Pancreas (tissue), 10 donors: ENCODE measurements around the gene PITPNC1. TPM values are rescaled to one million over a fixed set of nuclear protein-coding genes. Genes with fewer than 3 reads are reported as not detected.
A peak's percentile ranks its signal among the peaks of the same experiment; 100 is the strongest.

Experiments
- ATAC-seq, 4 donors: fragments of 200-7000 bp; cut with Tn5 transposase; one replicate each; pipeline versions ENCODE4 v1.8.0 to v1.9.1; 2020; ENCODE audit warnings: mild to moderate bottlenecking in 4 of 4, moderate library complexity in 4 of 4
- DNase-seq, 6 donors: peaks; one replicate each; pipeline ENCODE4 v3.0.0-alpha.2; 2020
- FAIRE-seq: peaks from 2 replicates; lab custom pipeline; 2012; peaks lifted over from hg19 to GRCh38; lab: Jason Lieb, UNC
- H3K27ac ChIP-seq, 4 donors: fragments of 200-600 bp; sonication (generic); 1 replicate in 3 of 4; 2 replicates in 1 of 4; pipeline versions ENCODE4 v1.5.0 to v1.8.0; 2020
- H3K27me3 ChIP-seq, 4 donors: fragments of 200-600 bp; one replicate each; pipeline ENCODE4 v1.8.0; 2021
- H3K36me3 ChIP-seq, 3 donors: fragments of 200-600 bp; sonication (generic) in 1 of 3; one replicate each; pipeline versions ENCODE4 v1.5.0 to v1.8.0; 2020 to 2021
- H3K4me1 ChIP-seq, 3 donors: fragments of 200-600 bp; one replicate each; pipeline ENCODE4 v1.8.0; 2021
- H3K4me3 ChIP-seq, 4 donors: fragments of 200-600 bp; sonication (generic) in 2 of 4; one replicate each; pipeline versions ENCODE4 v1.5.0 to v1.8.0; 2020 to 2021
- H3K9me3 ChIP-seq, 4 donors: fragments of 200-600 bp; one replicate each; pipeline ENCODE4 v1.8.0; 2021
- CTCF ChIP-seq, 4 donors: fragments of 200-600 bp; sonication (generic) in 3 of 4; IDR thresholded peaks; one replicate each; pipeline versions ENCODE4 v1.5.0 to v1.8.0; 2021; ENCODE audit warnings: antibody characterized with exemption in 4 of 4
- WGBS, 2 donors: extraction: QIAGEN DNeasy Blood & Tissue Kit; methylation state at CpG; one replicate each; pipeline ENCODE4 v1.1.7; 2013; 5-methylcytosine and 5-hydroxymethylcytosine counted together
- intact Hi-C, 3 donors: fragments of 100-400 bp; cut with DNase I; formaldehyde crosslinking; loops; one replicate each; pipeline versions ENCODE4 v1.11.1 to v1.14.2; 2022
- polyA plus RNA-seq, 2 donors: library from polyadenylated mRNA; stranded (reverse); fragments of 200-250 nt; gene quantifications; one replicate each; pipeline ENCODE4 v1.2.3, GENCODE V29; 2013
- total RNA-seq, 6 donors: library from RNA; stranded (reverse); fragmentation: NEBNext Ultra II Directional in 4 of 6; extraction: Animal tissue kit (Norgen Biotek cat#: 25700) in 4 of 6; gene quantifications; one replicate each; pipeline versions ENCODE4 v1.2.1 to v1.2.4, GENCODE V29; 2021 to 2023
- donor health status: healthy with polysubstance abuse.
- donor health status: DM: no; HTN: no; CAD: no; lungs with moderate emphysema.
- donor health status: DM: no; HTN: no; CAD: no.
- donor health status: control.
- donor health status: control.
- donor health status: Bipolar disorder and iron deficiency.
- donor health status: DM: yes; HTN: yes; CAD: no.
- donor health status: DM: no; HTN: no; CAD: no.
- donor health status: DM: no; HTN: no; CAD: no.
- donor health status: DM: yes; HTN: yes; CAD: no.

The PITPNC1 gene
- total and polyA plus RNA-seq, 8 donors: 9.5 to 28.8 (median 24.4) TPM

- TF ChIP-seq CTCF (IDR thresholded peaks at IDR 0.05): no peak
- Histone ChIP-seq H3K4me1 (peaks cover 0 to 15% (median 5%) of the 10 kb centered on the region in 3 donors), H3K27me3 (no peaks in the 10 kb centered on the region), H3K9me3 (no peaks in the 10 kb centered on the region), H3K4me3 (no peak overlapping the region), H3K27ac (no peak overlapping the region), H3K36me3 (no peaks in the 10 kb centered on the region)
- ATAC-seq (no peak), FAIRE-seq (no peak), DNase-seq (no peak)
- intact Hi-C loops: no loop called here
- WGBS, 2 donors: 93% methylated on average over 21 of the region's 21 CpGs
These were observed 56.3 kb downstream of the PITPNC1 start for GRCh38 chr17:67433248-67433924.

GRCh38 chr17:67434061-67434525, 57.0 kb downstream of the PITPNC1 start:
- 87 to 88% methylated on average over 6 of the region's 6 CpGs for WGBS, 2 donors
- Histone ChIP-seq H3K27ac (no peak overlapping the region), H3K9me3 (no peaks in the 10 kb centered on the region), H3K36me3 (no peaks in the 10 kb centered on the region), H3K27me3 (no peaks in the 10 kb centered on the region), H3K4me3 (no peak overlapping the region), H3K4me1 (peaks cover 0 to 23% (median 8%) of the 10 kb centered on the region in 3 donors)
- ATAC-seq: peak in 3 of 4 donors; percentile 3 to 44 (median 44)
- intact Hi-C loops: no loop called here
- no peak for DNase-seq
- no peak for FAIRE-seq
- no peak for TF ChIP-seq CTCF (IDR thresholded peaks at IDR 0.05)

- 73 to 80% methylated on average over 5 of the region's 5 CpGs for WGBS, 2 donors
- FAIRE-seq (no peak), ATAC-seq (peak in 1 of 4 donors; percentile 11), DNase-seq (no peak)
- no peak overlapping the region for H3K27ac ChIP-seq
- no peaks in the 10 kb centered on the region for H3K36me3 ChIP-seq
- no peaks in the 10 kb centered on the region for H3K9me3 ChIP-seq
- H3K27me3 ChIP-seq: no peaks in the 10 kb centered on the region
- H3K4me3 ChIP-seq: no peak overlapping the region
- TF ChIP-seq CTCF (IDR thresholded peaks at IDR 0.05): no peak
- peaks cover 0 to 28% (median 19%) of the 10 kb centered on the region in 3 donors for H3K4me1 ChIP-seq
- intact Hi-C loops: no loop called here
These were observed 58.0 kb downstream of the PITPNC1 start for GRCh38 chr17:67435122-67435521.

- Histone ChIP-seq H3K27ac (no peak overlapping the region), H3K27me3 (no peaks in the 10 kb centered on the region), H3K4me3 (no peak overlapping the region), H3K4me1 (peaks cover 0 to 28% (median 19%) of the 10 kb centered on the region in 3 donors), H3K9me3 (no peaks in the 10 kb centered on the region), H3K36me3 (no peaks in the 10 kb centered on the region)
- ATAC-seq (no peak), FAIRE-seq (no peak), DNase-seq (no peak)
- TF ChIP-seq CTCF (IDR thresholded peaks at IDR 0.05): no peak
- intact Hi-C loops: no loop called here
- WGBS, 2 donors: 96 to 97% methylated on average over 5 of the region's 5 CpGs
These were observed 58.7 kb downstream of the PITPNC1 start for GRCh38 chr17:67435786-67436185.

GRCh38 chr17:67436233-67436632, 59.2 kb downstream of the PITPNC1 start:
- Histone ChIP-seq H3K27me3 (no peaks in the 10 kb centered on the region), H3K4me3 (no peak overlapping the region), H3K36me3 (no peaks in the 10 kb centered on the region), H3K4me1 (peaks cover 0 to 27% (median 19%) of the 10 kb centered on the region in 3 donors), H3K27ac (no peak overlapping the region), H3K9me3 (no peaks in the 10 kb centered on the region)
- no peak for TF ChIP-seq CTCF (IDR thresholded peaks at IDR 0.05)
- FAIRE-seq (no peak), DNase-seq (no peak), ATAC-seq (no peak)
- intact Hi-C loops: no loop called here
- 83 to 87% methylated on average over 10 of the region's 10 CpGs for WGBS, 2 donors
